ENCODE results near the gene GTPBP10. TPM values are rescaled to one million over a fixed set of nuclear protein-coding genes. Genes with fewer than 3 reads are reported as not detected.

GTPBP10 gene
- total RNA-seq, 1 donor: 16.0 TPM

DNA sequence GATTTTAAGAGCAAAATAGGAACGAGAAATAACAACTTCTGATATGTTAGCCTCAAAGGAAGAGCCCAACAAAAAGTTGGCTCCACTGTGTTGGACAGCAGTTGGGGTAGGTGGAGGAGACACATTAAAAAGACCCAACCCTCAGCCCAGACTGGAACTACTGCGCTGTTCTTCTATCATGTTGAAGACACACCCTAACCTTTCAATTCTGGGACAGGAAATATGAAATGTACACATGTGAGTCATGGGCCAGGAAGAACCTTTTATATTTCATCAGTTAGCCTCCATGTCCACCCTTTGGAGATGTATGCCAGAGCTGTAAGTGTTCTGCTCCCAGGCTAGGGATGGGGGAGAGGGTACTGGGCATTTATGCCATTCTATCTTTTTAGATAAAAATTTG, 78.9 kb downstream of the GTPBP10 start:
- TF ChIP-seq, protein P1, sequence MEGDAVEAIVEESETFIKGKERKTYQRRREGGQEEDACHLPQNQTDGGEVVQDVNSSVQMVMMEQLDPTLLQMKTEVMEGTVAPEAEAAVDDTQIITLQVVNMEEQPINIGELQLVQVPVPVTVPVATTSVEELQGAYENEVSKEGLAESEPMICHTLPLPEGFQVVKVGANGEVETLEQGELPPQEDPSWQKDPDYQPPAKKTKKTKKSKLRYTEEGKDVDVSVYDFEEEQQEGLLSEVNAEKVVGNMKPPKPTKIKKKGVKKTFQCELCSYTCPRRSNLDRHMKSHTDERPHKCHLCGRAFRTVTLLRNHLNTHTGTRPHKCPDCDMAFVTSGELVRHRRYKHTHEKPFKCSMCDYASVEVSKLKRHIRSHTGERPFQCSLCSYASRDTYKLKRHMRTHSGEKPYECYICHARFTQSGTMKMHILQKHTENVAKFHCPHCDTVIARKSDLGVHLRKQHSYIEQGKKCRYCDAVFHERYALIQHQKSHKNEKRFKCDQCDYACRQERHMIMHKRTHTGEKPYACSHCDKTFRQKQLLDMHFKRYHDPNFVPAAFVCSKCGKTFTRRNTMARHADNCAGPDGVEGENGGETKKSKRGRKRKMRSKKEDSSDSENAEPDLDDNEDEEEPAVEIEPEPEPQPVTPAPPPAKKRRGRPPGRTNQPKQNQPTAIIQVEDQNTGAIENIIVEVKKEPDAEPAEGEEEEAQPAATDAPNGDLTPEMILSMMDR (IDR thresholded peaks at IDR 0.05; ENCODE audit: insufficient read depth, low read depth, low read length): no peak
- no peak overlapping the region for H3K4me3 ChIP-seq (ENCODE audit: low read depth, low read length)
- DNase-seq (ENCODE audit: low read depth): no peak

DNA sequence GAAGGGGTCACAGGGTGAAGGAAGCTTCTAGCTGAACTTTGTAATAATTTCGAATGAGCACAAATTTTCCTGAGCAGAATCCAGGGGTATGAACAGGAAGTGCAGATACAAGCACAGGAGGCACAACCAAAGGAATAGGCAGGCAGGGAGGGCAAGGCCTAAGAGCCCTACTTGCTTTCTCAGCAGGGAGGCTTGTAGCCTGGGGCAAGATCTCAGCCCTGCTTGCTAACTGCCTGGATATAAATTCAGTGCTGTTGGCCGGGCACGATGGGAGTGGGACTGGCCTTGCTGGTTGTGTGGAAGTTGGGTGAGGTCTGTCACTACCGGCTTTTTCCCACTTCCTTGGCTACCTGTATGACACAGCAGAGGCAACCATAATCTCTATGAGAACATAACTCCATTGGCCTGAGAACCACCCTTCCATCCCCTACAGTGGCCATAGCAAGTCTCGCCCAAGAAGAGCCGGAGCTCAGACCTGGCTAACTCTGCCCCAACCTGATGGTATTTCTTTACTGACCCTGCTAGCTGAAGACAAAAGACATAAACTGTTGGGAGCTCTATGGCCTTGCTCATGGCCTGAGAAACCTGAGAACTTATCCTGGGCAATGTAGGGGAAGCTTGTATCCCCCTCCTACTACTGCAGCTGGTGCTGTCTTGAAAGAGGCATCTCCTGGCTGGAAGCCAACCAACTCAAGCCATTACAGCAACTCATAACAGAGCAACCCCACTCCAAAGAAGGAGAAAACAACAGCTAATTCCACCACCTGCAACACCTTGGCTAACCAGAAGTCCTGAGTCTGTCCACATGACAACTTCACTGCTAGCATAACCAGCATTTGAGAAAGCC, 84.3 kb downstream of the GTPBP10 start:
- DNase-seq (ENCODE audit: low read depth): no peak
- H3K4me3 ChIP-seq (ENCODE audit: low read depth, low read length): no peak overlapping the region
- TF ChIP-seq, protein P1 (IDR thresholded peaks at IDR 0.05; ENCODE audit: insufficient read depth, low read depth, low read length): no peak

DNA sequence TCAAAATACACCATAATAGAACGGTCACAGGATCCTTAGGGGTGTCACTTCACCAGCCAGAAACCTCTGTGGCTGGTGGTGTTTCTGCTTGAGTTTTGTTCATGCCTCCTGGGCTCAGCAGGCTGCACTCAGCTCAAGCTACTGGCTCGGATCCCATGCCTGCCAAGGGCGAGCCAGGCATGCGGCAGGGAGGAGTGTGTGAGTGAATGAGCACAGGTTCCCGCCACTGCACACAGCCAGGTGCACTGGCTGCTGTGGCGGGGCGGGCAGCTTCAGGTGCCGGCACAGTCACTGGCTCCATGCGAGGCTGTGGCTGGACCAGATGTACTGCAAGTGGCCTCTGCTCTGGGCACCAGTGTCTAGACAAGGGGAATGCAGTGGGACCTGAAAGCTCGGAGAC, 86.2 kb downstream of the GTPBP10 start:
- DNase-seq (ENCODE audit: low read depth): no peak
- TF ChIP-seq, protein P1 (IDR thresholded peaks at IDR 0.05; ENCODE audit: insufficient read depth, low read depth, low read length): no peak
- no peak overlapping the region for H3K4me3 ChIP-seq (ENCODE audit: low read depth, low read length)

DNA sequence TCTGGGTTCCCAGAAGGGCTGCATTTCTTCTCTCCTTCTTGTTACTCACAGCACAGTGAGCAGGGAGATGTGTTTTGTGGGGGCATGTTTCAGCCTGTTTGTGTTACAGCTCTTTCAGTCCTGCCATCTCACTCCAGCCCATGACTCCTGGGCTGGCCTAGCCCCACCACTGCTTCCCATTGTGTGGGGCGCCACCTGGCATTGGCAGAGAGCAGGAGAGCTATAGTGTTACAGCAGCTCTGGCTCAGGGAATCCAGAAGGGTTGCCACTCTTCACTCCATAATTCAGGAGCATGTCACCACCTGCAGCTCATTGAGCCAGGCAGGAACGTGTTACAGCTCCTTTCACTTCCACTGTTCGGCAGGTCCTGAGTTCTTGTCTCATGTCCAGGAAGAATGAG, 86.7 kb downstream of the GTPBP10 start:
- no peak overlapping the region for H3K4me3 ChIP-seq (ENCODE audit: low read depth, low read length)
- no peak for DNase-seq (ENCODE audit: low read depth)
- TF ChIP-seq, protein P1 (IDR thresholded peaks at IDR 0.05; ENCODE audit: insufficient read depth, low read depth, low read length): no peak

Other genes starting within 250 kb of the GTPBP10 start
- 12.6 and 21.6 TPM in 2 replicates for gene STEAP1, start 192.2 kb upstream of the GTPBP10 start, total RNA-seq
- gene STEAP2, start 135.0 kb upstream of the GTPBP10 start, total RNA-seq: 4.5 and 8.6 TPM in 2 replicates
- gene CFAP69, start 101.5 kb upstream of the GTPBP10 start, total RNA-seq: 1.6 and 2.6 TPM in 2 replicates
- not detected in 2 replicates for gene FAM237B, start 25.4 kb upstream of the GTPBP10 start, total RNA-seq
- gene CLDN12, start 56.7 kb downstream of the GTPBP10 start, total RNA-seq: 28.3 and 49.2 TPM in 2 replicates
- gene PTTG1IP2, start 122.9 kb downstream of the GTPBP10 start, total RNA-seq: not detected in 2 replicates
- gene CDK14, start 249.6 kb downstream of the GTPBP10 start, total RNA-seq: 29.0 and 41.0 TPM in 2 replicates